ENCODE data around the gene ABI3. TPM values are rescaled to one million over a fixed set of nuclear protein-coding genes. Genes with fewer than 3 reads are reported as not detected.

ABI3 gene
- total RNA-seq, 1 experiment from 2014 or later, result not detected

- DNase-seq (ENCODE audit: low read depth, low spot score), result no peak
- intact Hi-C loops (cut with micrococcal nuclease; ENCODE audit: unreplicated experiment), result no loop called here
- Histone ChIP-seq H3K36me3 (ENCODE audit: control insufficient read depth, insufficient read depth, low read length) (no peaks in the 10 kb centered on the region), H3K4me3 (ENCODE audit: low read depth in 2 of 2, low read length in 2 of 2) (no peak overlapping the region), H3K4me1 (ENCODE audit: control insufficient read depth, insufficient read depth, low read length) (no peaks in the 10 kb centered on the region), H3K9me3 (ENCODE audit: control insufficient read depth, insufficient read depth, low read depth, low read length) (no peaks in the 10 kb centered on the region), H3K27ac (ENCODE audit: low read length) (no peak overlapping the region), H3K27me3 (ENCODE audit: control insufficient read depth, insufficient read depth, low read length) (peaks cover 3% of the 10 kb centered on the region)
- in situ Hi-C loops (cut with HindIII; ENCODE audit: low pct_unique_long_range_greater_than_20kb, low sequenced_read_pairs), result no loop called here
- CTCF ChIA-PET, result no interaction called here
- TF ChIP-seq CTCF (IDR thresholded peaks at IDR 0.05) (no peak), REST (IDR thresholded peaks at IDR 0.05; ENCODE audit: insufficient read depth in 1 of 2, low read depth in 2 of 2, low read length in 1 of 2) (no peak), SIN3A (IDR thresholded peaks at IDR 0.05; ENCODE audit: borderline replicate concordance, insufficient read depth, low read depth, low read length) (no peak), TCF7L2 (IDR thresholded peaks at IDR 0.05; ENCODE audit: low read depth, low read length) (no peak), POLR2AphosphoS5 (IDR thresholded peaks at IDR 0.05; ENCODE audit: low read depth, low read length) (no peak)
- BruUV-seq (replicated peaks), result no TSS peak
- no peak for ATAC-seq
- POLR2A ChIA-PET, result interaction anchor here (0.6 kb wide), 1 partner anchor 305 kb away, joined by 14 read pairs; no protein-coding TSS in a partner anchor
Measured at GRCh38 chr17:49204516-49204915, 6.0 kb upstream of the ABI3 start.

GRCh38 chr17:49209061-49209571 is 1.4 kb upstream of the ABI3 start:
- TF ChIP-seq SIN3A (IDR thresholded peaks at IDR 0.05; ENCODE audit: borderline replicate concordance, insufficient read depth, low read depth, low read length), result no peak
- no peak for TF ChIP-seq CTCF (IDR thresholded peaks at IDR 0.05)
- no peak for TF ChIP-seq REST (IDR thresholded peaks at IDR 0.05; ENCODE audit: insufficient read depth in 1 of 2, low read depth in 2 of 2, low read length in 1 of 2)
- TF ChIP-seq POLR2AphosphoS5 (IDR thresholded peaks at IDR 0.05; ENCODE audit: low read depth, low read length), result no peak
- TF ChIP-seq TCF7L2 (IDR thresholded peaks at IDR 0.05; ENCODE audit: low read depth, low read length), result no peak
- intact Hi-C loops (cut with micrococcal nuclease; ENCODE audit: unreplicated experiment), result no loop called here
- DNase-seq (ENCODE audit: low read depth, low spot score) (no peak), ATAC-seq (no peak)
- BruUV-seq (replicated peaks), result no TSS peak
- Histone ChIP-seq H3K9me3 (ENCODE audit: control insufficient read depth, insufficient read depth, low read depth, low read length) (no peaks in the 10 kb centered on the region), H3K27me3 (ENCODE audit: control insufficient read depth, insufficient read depth, low read length) (peaks cover 9% of the 10 kb centered on the region; the same call in 1 of the 2 replicates), H3K36me3 (ENCODE audit: control insufficient read depth, insufficient read depth, low read length) (no peaks in the 10 kb centered on the region), H3K4me3 (ENCODE audit: low read depth in 2 of 2, low read length in 2 of 2) (no peak overlapping the region), H3K4me1 (ENCODE audit: control insufficient read depth, insufficient read depth, low read length) (no peaks in the 10 kb centered on the region), H3K27ac (ENCODE audit: low read length) (no peak overlapping the region)
- ChIA-PET POLR2A (interaction anchor here (0.5 kb wide), 1 partner anchor 123 kb away, joined by 3 read pairs; no protein-coding TSS in a partner anchor), CTCF (interaction anchor here (0.6 kb wide), 1 partner anchor 398 kb away, joined by 11 read pairs; no protein-coding TSS in a partner anchor)
- in situ Hi-C loops (cut with HindIII; ENCODE audit: low pct_unique_long_range_greater_than_20kb, low sequenced_read_pairs), result no loop called here

Measured in Panc1 (cell line).